ENCODE data around the gene KBTBD8. TPM values are rescaled to one million over a fixed set of nuclear protein-coding genes. Genes with fewer than 3 reads are reported as not detected.

Gene KBTBD8
- total RNA-seq, 1 experiment from 2014 or later, result 1.7 TPM

DNA sequence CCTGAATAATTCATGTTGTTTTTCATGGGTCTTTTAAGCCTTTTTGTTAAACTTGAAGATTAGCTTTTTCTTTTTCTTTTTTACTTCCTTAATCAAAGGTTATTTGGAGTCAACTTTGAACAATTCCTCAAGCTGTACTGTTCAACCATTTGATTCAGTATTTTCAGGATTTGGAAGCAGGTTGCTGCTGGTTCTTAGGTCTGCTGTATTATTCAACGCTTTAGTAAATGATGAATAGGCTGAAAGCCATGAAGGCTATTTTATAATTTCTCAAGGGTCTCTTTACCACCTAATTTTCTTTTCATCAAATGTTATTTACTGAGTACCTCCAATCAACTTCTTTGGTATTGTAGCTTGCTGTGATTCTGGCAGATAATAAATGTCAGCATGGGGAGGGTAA lies 45.8 kb upstream of the KBTBD8 start:
- H3K36me3 Mint-ChIP-seq (ENCODE audit: insufficient read depth, unreplicated experiment), result no peaks in the 10 kb centered on the region
- H3K27ac Mint-ChIP-seq (ENCODE audit: low read depth, unreplicated experiment), result no peak overlapping the region
- H3K4me3 Mint-ChIP-seq (ENCODE audit: unreplicated experiment), result no peak overlapping the region
- BruUV-seq (replicated peaks), result no TSS peak
- POLR2A ChIA-PET, result no interaction called here
- H3K27me3 Mint-ChIP-seq (ENCODE audit: insufficient read depth, unreplicated experiment), result peaks cover 57% of the 10 kb centered on the region
- CTCF ChIA-PET, result interaction anchor here (1.0 to 1.3 kb wide), 3 partner anchors 14 to 20 kb away, joined by 3 read pairs; no protein-coding TSS in a partner anchor
- H3K4me1 Mint-ChIP-seq (ENCODE audit: insufficient read depth, unreplicated experiment), result no peaks in the 10 kb centered on the region
- no peaks in the 10 kb centered on the region for H3K9me3 Mint-ChIP-seq (ENCODE audit: unreplicated experiment)
- no peak for DNase-seq (ENCODE audit: unreplicated experiment)
- TF ChIP-seq, protein P1, sequence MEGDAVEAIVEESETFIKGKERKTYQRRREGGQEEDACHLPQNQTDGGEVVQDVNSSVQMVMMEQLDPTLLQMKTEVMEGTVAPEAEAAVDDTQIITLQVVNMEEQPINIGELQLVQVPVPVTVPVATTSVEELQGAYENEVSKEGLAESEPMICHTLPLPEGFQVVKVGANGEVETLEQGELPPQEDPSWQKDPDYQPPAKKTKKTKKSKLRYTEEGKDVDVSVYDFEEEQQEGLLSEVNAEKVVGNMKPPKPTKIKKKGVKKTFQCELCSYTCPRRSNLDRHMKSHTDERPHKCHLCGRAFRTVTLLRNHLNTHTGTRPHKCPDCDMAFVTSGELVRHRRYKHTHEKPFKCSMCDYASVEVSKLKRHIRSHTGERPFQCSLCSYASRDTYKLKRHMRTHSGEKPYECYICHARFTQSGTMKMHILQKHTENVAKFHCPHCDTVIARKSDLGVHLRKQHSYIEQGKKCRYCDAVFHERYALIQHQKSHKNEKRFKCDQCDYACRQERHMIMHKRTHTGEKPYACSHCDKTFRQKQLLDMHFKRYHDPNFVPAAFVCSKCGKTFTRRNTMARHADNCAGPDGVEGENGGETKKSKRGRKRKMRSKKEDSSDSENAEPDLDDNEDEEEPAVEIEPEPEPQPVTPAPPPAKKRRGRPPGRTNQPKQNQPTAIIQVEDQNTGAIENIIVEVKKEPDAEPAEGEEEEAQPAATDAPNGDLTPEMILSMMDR (IDR thresholded peaks at IDR 0.05; ENCODE audit: unreplicated experiment), result no peak
- intact Hi-C loops (cut with micrococcal nuclease), result no loop called here

DNA sequence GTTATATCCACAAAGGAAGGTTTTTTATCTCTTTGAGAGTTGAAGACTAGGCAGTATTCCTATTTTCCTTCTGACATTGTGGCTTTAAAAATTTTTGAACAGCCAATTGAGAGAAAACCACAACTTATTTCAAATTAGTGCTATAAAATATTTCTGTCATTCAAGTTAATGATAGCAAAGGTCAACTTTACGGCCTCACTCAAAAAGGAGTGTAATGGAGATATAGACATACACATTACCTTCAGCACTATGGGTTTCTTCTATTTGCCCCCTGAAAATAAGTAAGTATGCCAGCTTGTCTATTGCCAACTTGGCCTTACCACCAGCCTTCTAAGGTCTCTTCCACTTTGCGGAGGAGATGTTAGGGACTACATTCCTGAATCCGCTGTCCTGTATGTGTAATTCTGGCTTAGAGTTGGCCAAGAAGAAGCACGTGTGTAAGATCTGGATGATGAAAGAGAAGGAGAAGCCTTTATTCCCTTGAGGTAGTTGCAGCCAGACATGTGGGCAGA lies 44.1 kb upstream of the KBTBD8 start:
- Mint-ChIP-seq H3K27me3 (ENCODE audit: insufficient read depth, unreplicated experiment) (peaks cover 70% of the 10 kb centered on the region), H3K27ac (ENCODE audit: low read depth, unreplicated experiment) (no peak overlapping the region), H3K36me3 (ENCODE audit: insufficient read depth, unreplicated experiment) (no peaks in the 10 kb centered on the region), H3K9me3 (ENCODE audit: unreplicated experiment) (no peaks in the 10 kb centered on the region), H3K4me1 (ENCODE audit: insufficient read depth, unreplicated experiment) (no peaks in the 10 kb centered on the region), H3K4me3 (ENCODE audit: unreplicated experiment) (no peak overlapping the region)
- BruUV-seq (replicated peaks), result no TSS peak
- intact Hi-C loops (cut with micrococcal nuclease), result no loop called here
- ChIA-PET CTCF (interaction anchor here (0.6 to 2.4 kb wide), 7 partner anchors 11 to 1971 kb away, joined by 3 to 16 read pairs (median 3); no protein-coding TSS in a partner anchor), POLR2A (no interaction called here)
- TF ChIP-seq, protein P1 (IDR thresholded peaks at IDR 0.05; ENCODE audit: unreplicated experiment), result no peak
- DNase-seq (ENCODE audit: unreplicated experiment), result no peak

DNA sequence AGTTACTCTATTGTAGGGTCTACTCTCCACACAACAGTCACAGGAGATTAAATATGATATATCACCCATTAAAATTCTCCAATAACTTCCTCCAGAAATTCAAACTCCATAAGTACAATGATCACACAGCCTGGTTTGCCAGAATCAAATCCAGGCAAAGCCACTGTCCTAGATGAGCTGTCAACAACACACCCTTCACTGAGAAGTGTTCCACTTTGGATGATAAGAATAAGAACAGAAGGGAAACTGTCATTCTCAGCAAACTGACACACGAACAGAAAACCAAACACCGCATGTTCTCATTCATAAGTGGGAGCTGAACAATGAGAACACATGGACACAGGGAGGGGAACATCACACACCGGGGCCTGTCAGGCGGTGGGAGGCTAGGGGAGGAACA lies 41.4 kb upstream of the KBTBD8 start:
- H3K9me3 Mint-ChIP-seq (ENCODE audit: unreplicated experiment), result no peaks in the 10 kb centered on the region
- H3K27ac Mint-ChIP-seq (ENCODE audit: low read depth, unreplicated experiment), result no peak overlapping the region
- TF ChIP-seq, protein P1 (IDR thresholded peaks at IDR 0.05; ENCODE audit: unreplicated experiment), result no peak
- no TSS peak for BruUV-seq (replicated peaks)
- no peak overlapping the region for H3K4me3 Mint-ChIP-seq (ENCODE audit: unreplicated experiment)
- ChIA-PET POLR2A (no interaction called here), CTCF (interaction anchor here (0.6 to 1.3 kb wide), 5 partner anchors 18 to 1389 kb away, joined by 3 to 8 read pairs (median 3); no protein-coding TSS in a partner anchor)
- H3K4me1 Mint-ChIP-seq (ENCODE audit: insufficient read depth, unreplicated experiment), result no peaks in the 10 kb centered on the region
- no peaks in the 10 kb centered on the region for H3K36me3 Mint-ChIP-seq (ENCODE audit: insufficient read depth, unreplicated experiment)
- peaks cover 83% of the 10 kb centered on the region for H3K27me3 Mint-ChIP-seq (ENCODE audit: insufficient read depth, unreplicated experiment)
- intact Hi-C loops (cut with micrococcal nuclease), result no loop called here
- DNase-seq (ENCODE audit: unreplicated experiment), result no peak

DNA sequence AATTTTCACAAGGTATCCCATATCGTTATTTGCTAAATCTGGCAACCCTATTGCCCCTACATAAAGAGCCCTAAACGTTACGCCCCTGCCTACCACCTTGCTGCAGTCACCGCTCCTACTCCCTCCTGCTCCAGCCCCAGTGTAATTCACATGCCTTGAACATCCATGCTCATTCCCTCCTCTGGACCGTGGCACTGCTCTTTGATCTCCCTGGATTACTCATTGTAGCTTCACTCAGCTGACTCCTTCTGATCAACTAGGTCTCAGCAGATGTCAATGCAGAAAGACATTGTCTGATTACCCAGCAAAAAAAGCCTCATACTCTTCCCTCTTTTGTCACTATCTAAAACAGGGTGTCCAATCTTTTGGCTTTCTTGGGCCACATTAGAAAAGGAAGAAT lies 40.7 kb upstream of the KBTBD8 start:
- CTCF ChIA-PET, result interaction anchor here (0.6 to 3.0 kb wide), 7 partner anchors 14 to 1388 kb away, joined by 3 to 12 read pairs (median 4); no protein-coding TSS in a partner anchor
- no TSS peak for BruUV-seq (replicated peaks)

More for the DNA sequence above, 40.7 kb upstream of the KBTBD8 start:
- Mint-ChIP-seq H3K4me3 (ENCODE audit: unreplicated experiment) (no peak overlapping the region), H3K9me3 (ENCODE audit: unreplicated experiment) (no peaks in the 10 kb centered on the region), H3K27me3 (ENCODE audit: insufficient read depth, unreplicated experiment) (peaks cover 86% of the 10 kb centered on the region), H3K27ac (ENCODE audit: low read depth, unreplicated experiment) (no peak overlapping the region), H3K36me3 (ENCODE audit: insufficient read depth, unreplicated experiment) (no peaks in the 10 kb centered on the region), H3K4me1 (ENCODE audit: insufficient read depth, unreplicated experiment) (no peaks in the 10 kb centered on the region)
- no peak for DNase-seq (ENCODE audit: unreplicated experiment)
- POLR2A ChIA-PET, result interaction anchor here (0.6 kb wide), 1 partner anchor 118 kb away, joined by 3 read pairs; no protein-coding TSS in a partner anchor
- TF ChIP-seq, protein P1 (IDR thresholded peaks at IDR 0.05; ENCODE audit: unreplicated experiment), result no peak
- intact Hi-C loops (cut with micrococcal nuclease), result no loop called here

Data from MCF 10A (cell line).